IMR-90 (cell line): ENCODE data around the gene INTS12. TPM values are rescaled to one million over a fixed set of nuclear protein-coding genes. Genes with fewer than 3 reads are reported as not detected.

ENCODE experiments used
- ATAC-seq: fragments of 200-7000 bp; cut with Tn5 transposase; 2 replicates; pipeline ENCODE4 v1.9.1; 2020; ENCODE audit warnings: low read depth, mild to moderate bottlenecking, moderate library complexity
- BruUV-seq: library from RNA; stranded (reverse); fragments of 400-500 nt; replicated peaks from 2 replicates; lab custom pipeline; 2021; lab: Mats Ljungman, UMichigan
- CTCF ChIA-PET: fragments of 300-600 bp; formaldehyde crosslinking; extraction: SDS; loops from one replicate; lab custom pipeline; 2021; ENCODE audit warnings: antibody characterized with exemption; lab: Yijun Ruan, JAX
- POLR2A ChIA-PET: fragments of 300-600 bp; sonication (Branson Sonifier 250); formaldehyde crosslinking; loops from one replicate; lab custom pipeline; 2022; ENCODE audit warnings: antibody characterized with exemption; ENCODE audit not compliant: unreplicated experiment; lab: Charles Lee
- DNase-seq: peaks from one replicate; pipeline ENCODE4 v3.0.0; 2013
- H2AFZ ChIP-seq: replicated peaks from 2 replicates; pipeline ENCODE3; 2013; ENCODE audit warnings: low read length, mild to moderate bottlenecking; ENCODE audit not compliant: poor library complexity
- H2AK5ac ChIP-seq: 2 replicates; pipeline ENCODE4 v1.6.1; 2013; ENCODE audit warnings: low read depth, low read length, inconsistent platforms
- H2AK9ac ChIP-seq: replicated peaks from 2 replicates; pipeline ENCODE3; 2013; ENCODE audit warnings: mild to moderate bottlenecking, low read depth, low read length, moderate library complexity; ENCODE audit not compliant: poor library complexity
- H2BK120ac ChIP-seq: 2 replicates; pipeline ENCODE4 v1.6.1; 2013; ENCODE audit warnings: low read depth, low read length, inconsistent platforms
- H2BK15ac ChIP-seq: 3 replicates; pipeline ENCODE4 v1.6.1; 2013; ENCODE audit warnings: low read depth, low read length, inconsistent platforms
- H2BK20ac ChIP-seq: 2 replicates; pipeline ENCODE4 v1.6.1; 2013; ENCODE audit warnings: low read depth, mild to moderate bottlenecking, inconsistent platforms, low read length, moderate library complexity
- H2BK5ac ChIP-seq: 2 replicates; pipeline ENCODE4 v1.6.1; 2013; ENCODE audit warnings: mild to moderate bottlenecking, low read depth, low read length, inconsistent platforms; ENCODE audit not compliant: poor library complexity, severe bottlenecking
- H3K14ac ChIP-seq: replicated peaks from 2 replicates; pipeline ENCODE4 v1.6.1; 2013; ENCODE audit warnings: low read depth, low read length, inconsistent platforms
- H3K18ac ChIP-seq: 2 replicates; pipeline ENCODE4 v1.6.1; 2013; ENCODE audit warnings: low read depth, low read length, control low read depth
- H3K23ac ChIP-seq: 2 replicates; pipeline ENCODE4 v1.6.1; 2013; ENCODE audit warnings: low read depth, low read length, inconsistent platforms
- H3K27ac ChIP-seq: 2 replicates; pipeline ENCODE4 v1.5.1; 2013; ENCODE audit warnings: mild to moderate bottlenecking, control low read depth, low read length; ENCODE audit not compliant: insufficient read depth
- H3K27me3 ChIP-seq: 2 replicates; pipeline ENCODE4 v1.6.1; 2013; ENCODE audit warnings: low read length; ENCODE audit not compliant: control insufficient read depth, insufficient read depth
- H3K36me3 ChIP-seq: 2 replicates; pipeline ENCODE4 v1.6.1; 2013; ENCODE audit warnings: low read length, mixed read lengths; ENCODE audit not compliant: control insufficient read depth, insufficient read depth
- H3K4ac ChIP-seq: 2 replicates; pipeline ENCODE4 v1.6.1; 2013; ENCODE audit warnings: low read depth, low read length, inconsistent platforms
- H3K4me1 ChIP-seq: 2 replicates; pipeline ENCODE4 v1.6.1; 2013; ENCODE audit warnings: low read length, mixed read lengths; ENCODE audit not compliant: control insufficient read depth, insufficient read depth
- H3K4me2 ChIP-seq: 2 replicates; pipeline ENCODE4 v1.6.1; 2013; ENCODE audit warnings: low read depth, mild to moderate bottlenecking, control low read depth, low read length, moderate library complexity
- H3K4me3 ChIP-seq: 2 replicates; pipeline ENCODE4 v1.5.1; 2013; ENCODE audit warnings: low read depth, mild to moderate bottlenecking, control low read depth, low read length, moderate library complexity; ENCODE audit not compliant: insufficient read depth
- H3K56ac ChIP-seq: 2 replicates; pipeline ENCODE4 v1.6.1; 2013; ENCODE audit warnings: low read length, inconsistent platforms; ENCODE audit not compliant: insufficient read depth; ENCODE audit errors: extremely low read depth
- H3K79me1 ChIP-seq, 2 experiments: 2 replicates each; pipeline ENCODE4 v1.6.1; 2013; ENCODE audit warnings: low read length in 2 of 2, inconsistent platforms in 1 of 2, low read depth in 1 of 2
- H3K9ac ChIP-seq: 2 replicates; pipeline ENCODE4 v1.6.1; 2013; ENCODE audit warnings: low read depth, low read length, control low read depth
- H3K9me1 ChIP-seq: 2 replicates; pipeline ENCODE4 v1.6.1; 2013; ENCODE audit warnings: low read length, inconsistent platforms; ENCODE audit not compliant: insufficient read depth
- H3K9me3 ChIP-seq: 2 replicates; pipeline ENCODE4 v1.6.1; 2013; ENCODE audit warnings: low read length; ENCODE audit not compliant: control insufficient read depth, insufficient read depth
- H4K20me1 ChIP-seq: 2 replicates; pipeline ENCODE4 v1.6.1; 2013; ENCODE audit warnings: low read length, inconsistent platforms; ENCODE audit not compliant: insufficient read depth
- H4K5ac ChIP-seq: 2 replicates; pipeline ENCODE4 v1.6.1; 2013; ENCODE audit warnings: mild to moderate bottlenecking, low read depth, low read length, control low read depth
- H4K8ac ChIP-seq, 2 experiments: 2 replicates each; pipeline ENCODE4 v1.6.1; 2013; ENCODE audit warnings: low read depth in 2 of 2, low read length in 2 of 2, control low read depth in 1 of 2, inconsistent platforms in 1 of 2
- H4K91ac ChIP-seq: 2 replicates; pipeline ENCODE4 v1.6.1; 2013; ENCODE audit warnings: low read depth, low read length, inconsistent platforms; ENCODE audit not compliant: insufficient read depth
- CHD1 ChIP-seq: IDR thresholded peaks from 2 replicates; pipeline ENCODE4 v1.6.1; 2012; ENCODE audit warnings: low read depth, low read length, improper control_type of control experiment
- MAFK ChIP-seq: IDR thresholded peaks from 2 replicates; pipeline ENCODE4 v1.6.1; 2012; ENCODE audit warnings: low read depth, low read length, improper control_type of control experiment
- MAZ ChIP-seq: IDR thresholded peaks from 2 replicates; pipeline ENCODE4 v1.6.1; 2012; ENCODE audit warnings: low read depth, mild to moderate bottlenecking, low read length, improper control_type of control experiment, moderate library complexity, borderline replicate concordance
- MXI1 ChIP-seq: IDR thresholded peaks from 2 replicates; pipeline ENCODE4 v1.6.1; 2012; ENCODE audit warnings: low read depth, mild to moderate bottlenecking, low read length, moderate library complexity, borderline replicate concordance
- NFE2L2 ChIP-seq: fragments of 150-350 bp; IDR thresholded peaks from 2 replicates; pipeline ENCODE4 v1.6.1; 2016; ENCODE audit warnings: low read depth, mild to moderate bottlenecking, low read length
- POLR2A ChIP-seq: IDR thresholded peaks from 2 replicates; pipeline ENCODE4 v1.6.1; 2012; ENCODE audit warnings: mild to moderate bottlenecking, low read depth, low read length
- RCOR1 ChIP-seq: IDR thresholded peaks from 2 replicates; pipeline ENCODE4 v1.6.1; 2012; ENCODE audit warnings: mild to moderate bottlenecking, low read length, improper control_type of control experiment; ENCODE audit not compliant: insufficient replicate concordance
- RFX5 ChIP-seq: IDR thresholded peaks from 2 replicates; pipeline ENCODE4 v1.8.0; 2012; ENCODE audit warnings: low read depth, mild to moderate bottlenecking, low read length, moderate library complexity
- SMC3 ChIP-seq: fragments of 150-350 bp; IDR thresholded peaks from 2 replicates; pipeline ENCODE4 v1.6.1; 2016; ENCODE audit warnings: low read depth, mild to moderate bottlenecking, antibody characterized with exemption, low read length, moderate library complexity
- dilution Hi-C: fragments of 300-500 bp; cut with HindIII; formaldehyde crosslinking; loops from one replicate; pipeline ENCODE4 v1.14.3; 2018; ENCODE audit warnings: low sequenced_read_pairs; ENCODE audit not compliant: unreplicated experiment
- in situ Hi-C: fragments of 300-500 bp; cut with MboI; formaldehyde crosslinking; loops from 3 replicates; pipeline ENCODE4 v1.14.3; 2019; ENCODE audit warnings: low sequenced_read_pairs, inconsistent platforms, mixed read lengths
- intact Hi-C: fragments of 100-400 bp; cut with micrococcal nuclease; formaldehyde crosslinking; loops from 2 replicates; pipeline ENCODE4 v1.10.0; 2022
- polyA plus RNA-seq, 3 experiments: library from polyadenylated mRNA; depleted of rRNA; stranded (reverse); fragments of >200 nt; gene quantifications; 2 replicates each; pipeline ENCODE4 v1.2.3, GENCODE V29; 2012; ENCODE audit warnings: low replicate concordance in 1 of 3
- total RNA-seq: library from RNA; depleted of rRNA; stranded (reverse); fragments of >200 nt; gene quantifications from 2 replicates; pipeline ENCODE4 v1.2.3, GENCODE V29; 2012
- TF ChIP-seq, protein P1 (sequence below): fragments of 150-350 bp; IDR thresholded peaks from 2 replicates; pipeline ENCODE4 v1.6.1; 2016; ENCODE audit warnings: low read depth, mild to moderate bottlenecking, low read length, moderate library complexity, borderline replicate concordance
- TF ChIP-seq, protein P2 (sequence below): conservative IDR thresholded peaks from 2 replicates; pipeline ENCODE4 v1.5.1; 2012; ENCODE audit warnings: mild to moderate bottlenecking, low read depth, low read length, improper control_type of control experiment

Gene INTS12
- total and polyA plus RNA-seq, 2 of the 4 experiments (the other 2 are of a cell fraction), result 27.5 to 36.0 TPM

DNA sequence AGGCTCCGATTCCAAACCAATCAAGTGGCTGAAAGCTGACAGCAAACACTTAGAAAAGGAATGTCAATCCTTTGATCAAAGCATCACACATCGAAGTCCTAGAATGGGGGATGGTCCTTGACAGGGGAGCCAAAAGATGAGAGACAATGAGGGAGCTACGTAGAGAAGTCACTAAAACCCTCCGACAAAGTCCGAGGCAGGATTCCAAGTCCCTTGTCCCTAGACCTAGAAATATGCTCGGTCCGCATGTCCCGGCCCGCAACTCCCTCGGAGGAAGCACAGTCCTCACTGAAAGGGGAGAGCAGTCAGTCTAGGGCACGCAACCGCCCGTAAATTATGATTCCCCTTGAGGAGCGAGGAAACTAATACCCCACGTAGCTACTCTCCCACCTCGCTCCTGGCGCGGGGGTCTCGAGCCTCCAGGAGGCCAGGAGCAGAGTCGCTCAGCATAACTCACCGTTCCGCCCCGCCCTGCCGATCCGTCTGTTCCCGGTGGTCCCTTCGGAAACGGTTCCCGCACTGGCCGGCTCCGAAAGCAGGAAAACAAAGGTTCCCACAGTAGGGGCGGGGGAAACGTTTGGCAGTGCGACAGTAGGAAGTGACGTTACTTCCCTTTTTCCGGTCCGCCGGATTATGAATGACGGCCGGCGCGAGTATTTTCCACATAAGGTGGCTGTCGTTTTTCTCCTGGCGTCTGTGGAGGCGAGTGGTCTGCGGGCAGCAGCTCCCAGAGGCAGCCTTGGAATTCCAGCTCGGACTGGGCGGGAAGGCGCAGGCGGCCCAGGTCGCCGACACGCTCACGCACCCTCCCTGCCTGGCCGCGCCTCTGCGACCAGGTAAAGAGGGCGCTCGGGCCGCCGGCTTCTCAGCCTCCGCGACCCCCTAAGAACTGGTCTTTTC is at the start of gene INTS12, which contains the start of gene GSTCD (continued):
- TF ChIP-seq MAFK (no peak), NFE2L2 (no peak)
- TF ChIP-seq, protein P1, sequence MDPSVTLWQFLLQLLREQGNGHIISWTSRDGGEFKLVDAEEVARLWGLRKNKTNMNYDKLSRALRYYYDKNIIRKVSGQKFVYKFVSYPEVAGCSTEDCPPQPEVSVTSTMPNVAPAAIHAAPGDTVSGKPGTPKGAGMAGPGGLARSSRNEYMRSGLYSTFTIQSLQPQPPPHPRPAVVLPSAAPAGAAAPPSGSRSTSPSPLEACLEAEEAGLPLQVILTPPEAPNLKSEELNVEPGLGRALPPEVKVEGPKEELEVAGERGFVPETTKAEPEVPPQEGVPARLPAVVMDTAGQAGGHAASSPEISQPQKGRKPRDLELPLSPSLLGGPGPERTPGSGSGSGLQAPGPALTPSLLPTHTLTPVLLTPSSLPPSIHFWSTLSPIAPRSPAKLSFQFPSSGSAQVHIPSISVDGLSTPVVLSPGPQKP, result no peak

GRCh38 chr4:105755375-105755774 is 46.9 kb upstream of the INTS12 start:
- intact Hi-C loops, result no loop called here
- Histone ChIP-seq H3K4me2 (no peak overlapping the region), H3K79me1 (no peaks in the 10 kb centered on the region), H3K9me1 (no peaks in the 10 kb centered on the region; the same call in 1 of the 2 replicates), H3K14ac (no peak overlapping the region), H2BK15ac (no peak overlapping the region), H3K27me3 (no peaks in the 10 kb centered on the region), H2AFZ (no peak overlapping the region), H3K23ac (no peak overlapping the region), H2BK20ac (no peak overlapping the region), H2BK5ac (no peak overlapping the region), H3K9ac (no peak overlapping the region), H2AK5ac (no peak overlapping the region), H3K4me3 (no peak overlapping the region), H2AK9ac (no peak overlapping the region), H4K8ac (no peak overlapping the region), H3K4ac (no peak overlapping the region), H3K9me3 (no peaks in the 10 kb centered on the region), H2BK120ac (no peak overlapping the region), H3K27ac (no peak overlapping the region), H4K20me1 (no peaks in the 10 kb centered on the region), H3K18ac (no peak overlapping the region), H3K36me3 (no peaks in the 10 kb centered on the region), H4K5ac (no peak overlapping the region), H3K56ac (no peak overlapping the region), H4K91ac (no peak overlapping the region), H3K4me1 (no peaks in the 10 kb centered on the region)
- CTCF ChIA-PET, result no interaction called here
- ATAC-seq (no peak), DNase-seq (no peak)
- POLR2A ChIA-PET, result no interaction called here
- BruUV-seq, result no TSS peak
- dilution Hi-C loops, result no loop called here
- in situ Hi-C loops, result no loop called here
- TF ChIP-seq, protein P1, result no peak
- TF ChIP-seq MAFK (no peak), RFX5 (no peak), NFE2L2 (no peak), RCOR1 (no peak), SMC3 (no peak), MAZ (no peak), POLR2A (no peak), CHD1 (no peak), MXI1 (no peak)
- TF ChIP-seq, protein P2, sequence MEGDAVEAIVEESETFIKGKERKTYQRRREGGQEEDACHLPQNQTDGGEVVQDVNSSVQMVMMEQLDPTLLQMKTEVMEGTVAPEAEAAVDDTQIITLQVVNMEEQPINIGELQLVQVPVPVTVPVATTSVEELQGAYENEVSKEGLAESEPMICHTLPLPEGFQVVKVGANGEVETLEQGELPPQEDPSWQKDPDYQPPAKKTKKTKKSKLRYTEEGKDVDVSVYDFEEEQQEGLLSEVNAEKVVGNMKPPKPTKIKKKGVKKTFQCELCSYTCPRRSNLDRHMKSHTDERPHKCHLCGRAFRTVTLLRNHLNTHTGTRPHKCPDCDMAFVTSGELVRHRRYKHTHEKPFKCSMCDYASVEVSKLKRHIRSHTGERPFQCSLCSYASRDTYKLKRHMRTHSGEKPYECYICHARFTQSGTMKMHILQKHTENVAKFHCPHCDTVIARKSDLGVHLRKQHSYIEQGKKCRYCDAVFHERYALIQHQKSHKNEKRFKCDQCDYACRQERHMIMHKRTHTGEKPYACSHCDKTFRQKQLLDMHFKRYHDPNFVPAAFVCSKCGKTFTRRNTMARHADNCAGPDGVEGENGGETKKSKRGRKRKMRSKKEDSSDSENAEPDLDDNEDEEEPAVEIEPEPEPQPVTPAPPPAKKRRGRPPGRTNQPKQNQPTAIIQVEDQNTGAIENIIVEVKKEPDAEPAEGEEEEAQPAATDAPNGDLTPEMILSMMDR, result no peak
